G401.6 (cell line): ENCODE data around the gene GOLGA1.

Experiments
- FAIRE-seq: peaks from 2 replicates; lab custom pipeline; 2012; peaks lifted over from hg19 to GRCh38; lab: Jason Lieb, UNC

GOLGA1 gene

GRCh38 chr9:124882231-124882630, 58.7 kb downstream of the GOLGA1 start:
- FAIRE-seq: no peak

GRCh38 chr9:124881138-124881743, 59.6 kb downstream of the GOLGA1 start:
- FAIRE-seq: no peak

GRCh38 chr9:124880501-124880900, 60.4 kb downstream of the GOLGA1 start:
- no peak for FAIRE-seq

GRCh38 chr9:124879226-124879625, 61.7 kb downstream of the GOLGA1 start:
- FAIRE-seq: no peak

GRCh38 chr9:124878518-124878917, 62.4 kb downstream of the GOLGA1 start:
- FAIRE-seq: no peak

- FAIRE-seq: no peak
Observed at GRCh38 chr9:124878021-124878420, 62.9 kb downstream of the GOLGA1 start.

- FAIRE-seq: no peak
Observed at GRCh38 chr9:124877021-124877782, 63.7 kb downstream of the GOLGA1 start.

- no peak for FAIRE-seq
Observed at GRCh38 chr9:124875501-124875900, 65.4 kb downstream of the GOLGA1 start.

GRCh38 chr9:124873664-124874063, 67.2 kb downstream of the GOLGA1 start:
- no peak for FAIRE-seq

GRCh38 chr9:124871156-124871561, 69.7 kb downstream of the GOLGA1 start:
- FAIRE-seq: no peak

- FAIRE-seq: no peak
Observed at GRCh38 chr9:124870723-124871122, 70.2 kb downstream of the GOLGA1 start.

GRCh38 chr9:124869986-124870560, 70.8 kb downstream of the GOLGA1 start:
- FAIRE-seq: no peak

GRCh38 chr9:124869466-124869985, 71.4 kb downstream of the GOLGA1 start:
- no peak for FAIRE-seq

GRCh38 chr9:124868511-124869465, 72.1 kb downstream of the GOLGA1 start:
- no peak for FAIRE-seq

- no peak for FAIRE-seq
Observed at GRCh38 chr9:124863371-124863871, 77.5 kb downstream of the GOLGA1 start.

- no peak for FAIRE-seq
Observed at GRCh38 chr9:124861342-124862229, 79.3 kb downstream of the GOLGA1 start, which contains the start of the genes ARPC5L and RPL35. TSS of gene ARPC5L (plus strand) at chr9:124862130. CDS start at chr9:124869291, 7,161 bp downstream. TSS of gene RPL35 (minus strand) at chr9:124861957. CDS start at chr9:124861912, 45 bp downstream.

GRCh38 chr9:124860582-124861341, 80.1 kb downstream of the GOLGA1 start:
- FAIRE-seq: no peak

GRCh38 chr9:124859803-124860581, 80.9 kb downstream of the GOLGA1 start:
- no peak for FAIRE-seq
